Measurements from ENCODE around the gene CACHD1. TPM values are rescaled to one million over a fixed set of nuclear protein-coding genes. Genes with fewer than 3 reads are reported as not detected.

Gene CACHD1
- total and polyA plus RNA-seq, 2 of the 8 experiments (the other 6 are each of a cell fraction or from before 2014, with no cell fraction given), result 22.2 to 42.5 TPM

DNA sequence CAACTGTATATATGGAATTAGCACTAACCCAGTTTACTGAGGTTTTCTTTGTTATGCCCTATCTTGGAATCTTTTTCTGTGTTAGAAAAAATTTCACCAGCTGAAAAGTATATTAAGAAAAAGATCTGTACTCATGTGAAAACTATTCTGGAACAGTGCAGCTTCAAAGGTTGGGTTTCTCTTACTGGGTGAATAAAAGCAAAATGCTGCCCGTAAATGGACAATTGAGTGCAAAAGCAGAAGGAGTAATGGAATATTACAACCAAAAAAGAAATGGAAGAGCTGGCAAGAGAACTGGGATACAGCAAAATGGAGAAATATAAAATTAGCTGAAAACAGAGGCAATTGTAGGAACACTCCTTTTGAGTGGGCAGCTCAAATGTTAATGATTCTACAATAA, 257.9 kb downstream of the CACHD1 start:
- no peaks in the 10 kb centered on the region for H3K79me2 ChIP-seq (ENCODE audit: control insufficient read depth in 1 of 2, insufficient read depth in 2 of 2, low read length in 2 of 2)
- H3K27me3 ChIP-seq (replicated peaks in 1 of 4; ENCODE audit: control insufficient read depth in 3 of 4, extremely low read depth in 1 of 4, insufficient read depth in 3 of 4, low read length in 3 of 4), result no peaks in the 10 kb centered on the region
- no peak overlapping the region for H2AK5ac ChIP-seq (ENCODE audit: low read depth, low read length)
- FAIRE-seq (no peak), DNase-seq (ENCODE audit: low read depth in 1 of 2, low spot score in 2 of 2) (no peak)
- H2BK15ac ChIP-seq (ENCODE audit: low read length), result no peak overlapping the region
- no peak overlapping the region for H2AFZ ChIP-seq (ENCODE audit: low read length)
- 90% methylated on average over 1 of the region's 1 CpG; no CpG with 5 or more reads in 1 of the 2 experiments for WGBS, 2 experiments (ENCODE audit: extremely low coverage in 1 of 2, insufficient coverage in 1 of 2, insufficient read length in 1 of 2, insufficient replicate concordance in 2 of 2, low coverage in 1 of 2, low lambda C conversion rate in 2 of 2, missing lambda C conversion rate in 1 of 2)
- H3K36me3 ChIP-seq (ENCODE audit: control insufficient read depth in 2 of 4, insufficient read depth in 4 of 4, low read length in 3 of 4), result no peaks in the 10 kb centered on the region
- no peak overlapping the region for H2BK5ac ChIP-seq (ENCODE audit: low read depth, low read length)
- H3K4me2 ChIP-seq (ENCODE audit: insufficient read depth in 1 of 2, low read depth in 2 of 2, low read length in 2 of 2), result no peak overlapping the region
- no peak overlapping the region for H3K4me3 ChIP-seq (ENCODE audit: extremely low read depth in 1 of 4, insufficient read depth in 2 of 4, low read depth in 3 of 4, low read length in 4 of 4)
- no peak overlapping the region for H4K8ac ChIP-seq (ENCODE audit: extremely low read depth, insufficient read depth, low read length)
- no peaks in the 10 kb centered on the region for H3K23me2 ChIP-seq (ENCODE audit: low read depth, low read length)
- TF ChIP-seq JUND (IDR thresholded peaks at IDR 0.05; ENCODE audit: low read length), result no peak
- TF ChIP-seq GABPA (IDR thresholded peaks at IDR 0.05; ENCODE audit: borderline replicate concordance, insufficient read depth, low read length), result no peak
- no peak for TF ChIP-seq POU5F1 (IDR thresholded peaks at IDR 0.05; ENCODE audit: low read depth, low read length)
- no peak for TF ChIP-seq EP300 (IDR thresholded peaks at IDR 0.05; ENCODE audit: borderline replicate concordance in 1 of 2, low read depth in 2 of 2, low read length in 2 of 2)
- TF ChIP-seq SP4 (IDR thresholded peaks at IDR 0.05; ENCODE audit: low read length), result no peak
- no peak for TF ChIP-seq SUZ12 (IDR thresholded peaks at IDR 0.05; ENCODE audit: low read length)
- TF ChIP-seq CTBP2 (IDR thresholded peaks at IDR 0.05; ENCODE audit: borderline replicate concordance, insufficient read depth, insufficient read length, low read length), result no peak
- TF ChIP-seq GTF2F1 (IDR thresholded peaks at IDR 0.05; ENCODE audit: borderline replicate concordance, low read depth, low read length), result no peak
- no peak for TF ChIP-seq CEBPB (IDR thresholded peaks at IDR 0.05; ENCODE audit: low read depth, low read length)
- no peak for TF ChIP-seq POLR2AphosphoS5 (IDR thresholded peaks at IDR 0.05; ENCODE audit: low read depth, low read length)
- no peak for TF ChIP-seq EZH2 (IDR thresholded peaks at IDR 0.05; ENCODE audit: low read depth, low read length, severe bottlenecking)
- no peak for TF ChIP-seq USF2 (IDR thresholded peaks at IDR 0.05; ENCODE audit: low read length)
- H3K23ac ChIP-seq (ENCODE audit: insufficient read length), result no peak overlapping the region
- H2BK20ac ChIP-seq (ENCODE audit: low read length), result no peak overlapping the region
- H4K5ac ChIP-seq (ENCODE audit: insufficient read length, low read depth, low read length), result no peak overlapping the region
- no peak overlapping the region for H3K18ac ChIP-seq (ENCODE audit: extremely low read depth, low read length)
- H3K4ac ChIP-seq (replicated peaks; ENCODE audit: insufficient read length, low read depth, low read length), result no peak overlapping the region
- no peaks in the 10 kb centered on the region for H3K4me1 ChIP-seq (replicated peaks in 1 of 4; ENCODE audit: control insufficient read depth in 3 of 4, insufficient read depth in 4 of 4, low read length in 3 of 4)
- POLR2A ChIA-PET (ENCODE audit: partially characterized antibody), result no interaction called here
- H2BK12ac ChIP-seq (ENCODE audit: low read depth, low read length), result no peak overlapping the region
- no peak overlapping the region for H3K14ac ChIP-seq (ENCODE audit: insufficient read length)
- H4K91ac ChIP-seq (replicated peaks; ENCODE audit: insufficient read length, low read length), result no peak overlapping the region
- H3K79me1 ChIP-seq (ENCODE audit: low read depth, low read length), result no peaks in the 10 kb centered on the region
- H4K20me1 ChIP-seq (replicated peaks in 1 of 2; ENCODE audit: control insufficient read depth in 1 of 2, insufficient read depth in 2 of 2, low read length in 2 of 2), result no peaks in the 10 kb centered on the region
- no peaks in the 10 kb centered on the region for H3K9me3 ChIP-seq (ENCODE audit: insufficient read depth in 2 of 2, low read depth in 1 of 2, low read length in 1 of 2)
- CTCF ChIA-PET (ENCODE audit: partially characterized antibody), result interaction anchor here (0.9 to 1.7 kb wide), 4 partner anchors 12 to 97 kb away, joined by 3 to 4 read pairs (median 4); no protein-coding TSS in a partner anchor
- H3K27ac ChIP-seq (ENCODE audit: low read depth, low read length), result no peak overlapping the region
- no peak overlapping the region for H2BK120ac ChIP-seq (replicated peaks; ENCODE audit: low read depth, low read length)
- no peak overlapping the region for H3K9ac ChIP-seq (replicated peaks in 1 of 4; ENCODE audit: extremely low read depth in 1 of 4, low read depth in 3 of 4, low read length in 3 of 4)
- no peak overlapping the region for H3K56ac ChIP-seq (replicated peaks; ENCODE audit: insufficient read length, low read depth, low read length)

Data from H1 (cell line).